Dermis lymphatic vessel endothelial cell (primary cell): ENCODE results near the gene TMOD1. TPM values are rescaled to one million over a fixed set of nuclear protein-coding genes. Genes with fewer than 3 reads are reported as not detected.

Experiments
- total RNA-seq: library from RNA; depleted of rRNA; stranded (reverse); fragments of >200 nt; gene quantifications from 2 replicates; pipeline ENCODE4 v1.2.1, GENCODE V29; 2014

Gene TMOD1
- 0.87 and 1.1 TPM in 2 replicates for total RNA-seq

GRCh38 chr9:97501177-97501971, at the start of gene TMOD1:
Gene TMOD1, plus strand, starts transcription at chr9:97501666. Its CDS starts 22,523 bp downstream, at chr9:97524189.

GRCh38 chr9:97632985-97633858, 131.8 kb downstream of the TMOD1 start, which contains the start of the genes NCBP1 and TSTD2:
Gene NCBP1, plus strand, starts transcription at chr9:97633821. Its CDS starts 61 bp downstream, at chr9:97633882.
Gene TSTD2, minus strand, starts transcription at chr9:97633368. Its CDS starts 5,806 bp downstream, at chr9:97627562.

Other genes starting within 250 kb of the TMOD1 start
- gene CCDC180, start 194.0 kb upstream of the TMOD1 start, total RNA-seq: 1.5 and 2.2 TPM in 2 replicates
- 16.1 and 18.0 TPM in 2 replicates for gene TDRD7, start 89.6 kb upstream of the TMOD1 start, total RNA-seq
- 12.6 and 13.8 TPM in 2 replicates for gene TSTD2, start 131.7 kb downstream of the TMOD1 start, total RNA-seq
- 17.2 and 31.7 TPM in 2 replicates for gene NCBP1, start 132.2 kb downstream of the TMOD1 start, total RNA-seq
- gene XPA, start 195.7 kb downstream of the TMOD1 start, total RNA-seq: 10.4 and 12.0 TPM in 2 replicates